HepG2 (cell line): ENCODE results near the gene CCL5. TPM values are rescaled to one million over a fixed set of nuclear protein-coding genes. Genes with fewer than 3 reads are reported as not detected.

Experiments used
- ATAC-seq: fragments of 200-7000 bp; cut with Tn5 transposase; 3 replicates; pipeline ENCODE4 v1.9.1; 2020; ENCODE audit warnings: mild to moderate bottlenecking, moderate library complexity
- BruUV-seq: library from RNA; stranded (reverse); fragments of 400-500 nt; replicated peaks from 2 replicates; lab custom pipeline; 2021; lab: Mats Ljungman, UMichigan
- CTCF ChIA-PET: fragments of 300-600 bp; formaldehyde crosslinking; extraction: SDS; loops from one replicate; lab custom pipeline; 2021; ENCODE audit warnings: low total read pairs, inconsistent platforms, low intra/inter-chr PET ratio; lab: Yijun Ruan, JAX
- POLR2A ChIA-PET: fragments of 350-600 bp; sonication (Branson Sonifier 250); formaldehyde crosslinking; loops from one replicate; lab custom pipeline; 2020; ENCODE audit warnings: antibody characterized with exemption, inconsistent platforms; lab: Yijun Ruan, JAX
- DNase-seq: peaks from one replicate; pipeline ENCODE4 v3.0.0-alpha.2; 2015; ENCODE audit warnings: low spot score
- FAIRE-seq: peaks from 3 replicates; lab custom pipeline; 2011; peaks lifted over from hg19 to GRCh38; lab: Jason Lieb, UNC
- H2AFZ ChIP-seq: one replicate; pipeline ENCODE4 v1.6.1; 2011; ENCODE audit warnings: low read length, inconsistent platforms
- H3K27ac ChIP-seq: fragments of 300-600 bp; 3 replicates; pipeline ENCODE4 v1.8.0; 2011; ENCODE audit warnings: mixed run types, mild to moderate bottlenecking, mixed read lengths, low read length, inconsistent platforms; ENCODE audit not compliant: insufficient read depth; ENCODE audit errors: extremely low read length
- H3K27me3 ChIP-seq, 2 experiments: fragments of 200-600 bp in 1 of 2; 2 replicates in 1 of 2; 3 replicates in 1 of 2; pipeline versions ENCODE4 v1.6.0 to v1.8.0; 2011; ENCODE audit warnings: low read length in 2 of 2, mild to moderate bottlenecking in 2 of 2, moderate library complexity in 2 of 2, inconsistent platforms in 1 of 2; ENCODE audit not compliant: insufficient read depth in 2 of 2, control insufficient read depth in 1 of 2
- H3K36me3 ChIP-seq, 2 experiments: fragments of 200-600 bp in 1 of 2; replicated peaks in 1 of 2; 2 replicates in 1 of 2; 3 replicates in 1 of 2; pipeline versions ENCODE4 v1.5.1 to v1.8.0; 2011; ENCODE audit warnings: low read length in 2 of 2, inconsistent platforms in 1 of 2; ENCODE audit not compliant: insufficient read depth in 2 of 2, control insufficient read depth in 1 of 2
- H3K4me1 ChIP-seq: 2 replicates; pipeline ENCODE4 v1.5.1; 2012; ENCODE audit warnings: low read length, inconsistent platforms; ENCODE audit not compliant: insufficient read depth
- H3K4me2 ChIP-seq: 2 replicates; pipeline ENCODE4 v1.6.0; 2011; ENCODE audit warnings: low read depth, low read length, inconsistent platforms
- H3K4me3 ChIP-seq, 3 experiments: fragments of 200-600 bp in 1 of 3; sonication (generic), shearing (Covaris generic) in 1 of 3; replicated peaks in 1 of 3; 2 replicates each; pipeline ENCODE4 v1.5.1; 2011 to 2016; ENCODE audit warnings: low read length in 3 of 3, inconsistent platforms in 2 of 3, low read depth in 2 of 3, mild to moderate bottlenecking in 2 of 3, control low read depth in 1 of 3, mixed read lengths in 1 of 3; ENCODE audit not compliant: insufficient read depth in 1 of 3
- H3K79me2 ChIP-seq: one replicate; pipeline ENCODE4 v1.6.1; 2011; ENCODE audit warnings: low read length, inconsistent platforms; ENCODE audit not compliant: insufficient read depth
- H3K9ac ChIP-seq: 2 replicates; pipeline ENCODE4 v1.6.0; 2011; ENCODE audit warnings: mild to moderate bottlenecking, low read depth, low read length, inconsistent platforms; ENCODE audit not compliant: insufficient read depth
- H3K9me3 ChIP-seq: 2 replicates; pipeline ENCODE4 v1.5.1; 2012; ENCODE audit warnings: mild to moderate bottlenecking, low read length
- H4K20me1 ChIP-seq: 2 replicates; pipeline ENCODE4 v1.6.0; 2011; ENCODE audit warnings: inconsistent platforms, mild to moderate bottlenecking, low read length, moderate library complexity; ENCODE audit not compliant: insufficient read depth
- ATF3 ChIP-seq: sonication (generic); formaldehyde crosslinking; IDR thresholded peaks from 2 replicates; pipeline ENCODE4 v1.4.0; 2020; ENCODE audit warnings: missing genetic modification reagents
- ATF7-NPFF ChIP-seq: sonication (generic); formaldehyde crosslinking; IDR thresholded peaks from 2 replicates; pipeline ENCODE4 v1.8.1; 2023; ENCODE audit warnings: mild to moderate bottlenecking, low read depth, missing genetic modification reagents, moderate library complexity
- IKZF1 ChIP-seq: fragments of 450-650 bp; IDR thresholded peaks from 2 replicates; pipeline ENCODE4 v1.7.1; 2016
- ISX ChIP-seq: sonication (generic); formaldehyde crosslinking; conservative IDR thresholded peaks from 2 replicates; pipeline ENCODE4 v1.5.0; 2020; ENCODE audit warnings: missing genetic modification reagents
- MTA1 ChIP-seq: sonication (generic); formaldehyde crosslinking; IDR thresholded peaks from 2 replicates; pipeline ENCODE4 v1.4.0; 2020; ENCODE audit warnings: missing genetic modification reagents, mild to moderate bottlenecking, borderline replicate concordance
- MTERF4 ChIP-seq: sonication (generic); formaldehyde crosslinking; IDR thresholded peaks from 2 replicates; pipeline ENCODE4 v1.8.0; 2023; ENCODE audit warnings: mild to moderate bottlenecking, missing genetic modification reagents
- PITX1 ChIP-seq: sonication (generic); formaldehyde crosslinking; IDR thresholded peaks from 2 replicates; pipeline ENCODE4 v1.5.1; 2020; ENCODE audit warnings: mild to moderate bottlenecking, missing genetic modification reagents
- RBM39 ChIP-seq: fragments of 200-400 bp; formaldehyde crosslinking; IDR thresholded peaks from one replicate; pipeline ENCODE4 v1.6.1; 2018; ENCODE audit warnings: antibody characterized with exemption, mild to moderate bottlenecking, low read depth, low read length; ENCODE audit not compliant: poor library complexity, severe bottlenecking
- THAP11 ChIP-seq: IDR thresholded peaks from 2 replicates; pipeline ENCODE4 v1.6.1; 2016; ENCODE audit warnings: missing biosample characterization, missing genetic modification reagents
- YEATS4 ChIP-seq: sonication (generic); formaldehyde crosslinking; IDR thresholded peaks from 2 replicates; pipeline ENCODE4 v1.4.0; 2020; ENCODE audit warnings: missing genetic modification reagents, borderline replicate concordance
- ZBTB49 ChIP-seq: sonication (generic); formaldehyde crosslinking; IDR thresholded peaks from 2 replicates; pipeline ENCODE4 v1.4.0; 2020; ENCODE audit warnings: missing genetic modification reagents, borderline replicate concordance
- ZFYVE20 ChIP-seq: sonication (generic); formaldehyde crosslinking; IDR thresholded peaks from 2 replicates; pipeline ENCODE4 v1.8.0; 2023; ENCODE audit warnings: low read depth, mild to moderate bottlenecking, moderate library complexity, missing genetic modification reagents, borderline replicate concordance
- ZNF576 ChIP-seq: sonication (generic); formaldehyde crosslinking; IDR thresholded peaks from 2 replicates; pipeline ENCODE4 v1.4.0; 2020; ENCODE audit warnings: mild to moderate bottlenecking, missing genetic modification reagents
- ZNF703 ChIP-seq: sonication (generic); formaldehyde crosslinking; IDR thresholded peaks from 2 replicates; pipeline ENCODE4 v1.5.1; 2020; ENCODE audit warnings: missing genetic modification reagents, mild to moderate bottlenecking, moderate library complexity, borderline replicate concordance
- ZNF724P ChIP-seq: sonication (generic); formaldehyde crosslinking; IDR thresholded peaks from 2 replicates; pipeline ENCODE4 v1.8.0; 2022; ENCODE audit warnings: missing genetic modification reagents, borderline replicate concordance
- ZNF776 ChIP-seq: sonication (generic); formaldehyde crosslinking; IDR thresholded peaks from 2 replicates; pipeline ENCODE4 v1.4.0; 2020; ENCODE audit warnings: mild to moderate bottlenecking, missing genetic modification reagents
- ZSCAN31 ChIP-seq: sonication (generic); formaldehyde crosslinking; IDR thresholded peaks from 2 replicates; pipeline ENCODE4 v1.5.0; 2020; ENCODE audit warnings: low read depth, mild to moderate bottlenecking, missing genetic modification reagents
- WGBS: methylation state at CpG from one replicate; pipeline ENCODE4 v1.1.6; 2017; ENCODE audit warnings: low lambda C conversion rate; 5-methylcytosine and 5-hydroxymethylcytosine counted together
- in situ Hi-C: cut with HindIII; loops from 2 replicates; pipeline ENCODE4 v1.10.0; 2017; ENCODE audit warnings: low pct_unique_long_range_greater_than_20kb; ENCODE audit not compliant: extremely low pct_ligation_motif_present
- intact Hi-C: fragments of 100-400 bp; cut with micrococcal nuclease; formaldehyde crosslinking; loops from one replicate; pipeline ENCODE4 v1.10.0; 2022; ENCODE audit not compliant: unreplicated experiment
- polyA plus RNA-seq, 8 experiments: library from polyadenylated mRNA; depleted of rRNA in 3 of 8; stranded (reverse) in 7 of 8; unstranded in 1 of 8; fragments of >200 nt; fragmentation: Illumina TruSeq in 4 of 8; extraction: Trizol in 4 of 8; gene quantifications; 2 replicates each; pipeline versions ENCODE4 v1.2.1 to v1.2.3, GENCODE V29; 2011 to 2016; ENCODE audit warnings: low read depth in 4 of 8, missing spikeins in 1 of 8, mixed read lengths in 1 of 8; ENCODE audit not compliant: insufficient read depth in 1 of 8
- total RNA-seq, 5 experiments: library from RNA; depleted of rRNA; stranded (reverse); fragments of >200 nt; fragmentation: Illumina TruSeq; extraction: Trizol; gene quantifications; 2 replicates each; pipeline ENCODE4 v1.2.3, GENCODE V29; 2016; ENCODE audit warnings: low read depth in 1 of 5

Gene CCL5
- total and polyA plus RNA-seq, 2 of the 13 experiments (the other 11 are each of a cell fraction or from before 2014, with no cell fraction given): 0.13 to 0.29 TPM

GRCh38 chr17:35895636-35896587 lies 15.8 kb upstream of the CCL5 start (continued):
- no peak for TF ChIP-seq MTA1 (CRISPR knock-in tag)
- TF ChIP-seq THAP11 (CRISPR knock-in tag): no peak
- no peak for TF ChIP-seq ZBTB49 (CRISPR knock-in tag)

GRCh38 chr17:35894206-35894605 lies 14.0 kb upstream of the CCL5 start:
- H3K27me3 ChIP-seq: peaks cover 1 to 3% of the 10 kb centered on the region in 2 experiments; a peak in 1 of 5 replicates
- ATAC-seq: no peak
- H4K20me1 ChIP-seq: no peaks in the 10 kb centered on the region
- no peaks in the 10 kb centered on the region for H3K9me3 ChIP-seq
- WGBS: 46% methylated on average over 7 of the region's 7 CpGs
- H3K4me1 ChIP-seq: no peaks in the 10 kb centered on the region
- no peak for DNase-seq
- FAIRE-seq: no peak
- POLR2A ChIA-PET: no interaction called here
- H3K4me2 ChIP-seq: no peak overlapping the region
- no peaks in the 10 kb centered on the region for H3K79me2 ChIP-seq
- no TSS peak for BruUV-seq
- intact Hi-C loops: no loop called here
- no peaks in the 10 kb centered on the region for H3K36me3 ChIP-seq
- in situ Hi-C loops: no loop called here
- no peak overlapping the region for H2AFZ ChIP-seq
- no peak overlapping the region for H3K4me3 ChIP-seq
- H3K9ac ChIP-seq: no peak overlapping the region
- CTCF ChIA-PET: no interaction called here
- no peak overlapping the region for H3K27ac ChIP-seq
- TF ChIP-seq ZNF724P (CRISPR knock-in tag): no peak
- TF ChIP-seq ATF3 (CRISPR knock-in tag): no peak
- no peak for TF ChIP-seq ISX (CRISPR knock-in tag)
- TF ChIP-seq YEATS4 (CRISPR knock-in tag): no peak
- no peak for TF ChIP-seq MTERF4
- TF ChIP-seq RBM39: no peak
- no peak for TF ChIP-seq ZNF776 (CRISPR knock-in tag)
- no peak for TF ChIP-seq ZFYVE20
- no peak for TF ChIP-seq ZSCAN31
- TF ChIP-seq ZNF703 (CRISPR knock-in tag): no peak
- no peak for TF ChIP-seq ZNF576 (CRISPR knock-in tag)
- TF ChIP-seq IKZF1: no peak
- no peak for TF ChIP-seq PITX1 (CRISPR knock-in tag)
- no peak for TF ChIP-seq ATF7-NPFF
